ENCODE results near the gene SEMG1.

GRCh38 chr20:45229264-45230056 is 22.6 kb downstream of the SEMG1 start:
- TF ChIP-seq HDGF (IDR thresholded peaks at IDR 0.05; ENCODE audit: borderline replicate concordance) (no peak), SP1 (IDR thresholded peaks at IDR 0.05) (no peak)

All from HEK293T (cell line).